ENCODE results near the gene TSPAN9.

The TSPAN9 gene

DNA sequence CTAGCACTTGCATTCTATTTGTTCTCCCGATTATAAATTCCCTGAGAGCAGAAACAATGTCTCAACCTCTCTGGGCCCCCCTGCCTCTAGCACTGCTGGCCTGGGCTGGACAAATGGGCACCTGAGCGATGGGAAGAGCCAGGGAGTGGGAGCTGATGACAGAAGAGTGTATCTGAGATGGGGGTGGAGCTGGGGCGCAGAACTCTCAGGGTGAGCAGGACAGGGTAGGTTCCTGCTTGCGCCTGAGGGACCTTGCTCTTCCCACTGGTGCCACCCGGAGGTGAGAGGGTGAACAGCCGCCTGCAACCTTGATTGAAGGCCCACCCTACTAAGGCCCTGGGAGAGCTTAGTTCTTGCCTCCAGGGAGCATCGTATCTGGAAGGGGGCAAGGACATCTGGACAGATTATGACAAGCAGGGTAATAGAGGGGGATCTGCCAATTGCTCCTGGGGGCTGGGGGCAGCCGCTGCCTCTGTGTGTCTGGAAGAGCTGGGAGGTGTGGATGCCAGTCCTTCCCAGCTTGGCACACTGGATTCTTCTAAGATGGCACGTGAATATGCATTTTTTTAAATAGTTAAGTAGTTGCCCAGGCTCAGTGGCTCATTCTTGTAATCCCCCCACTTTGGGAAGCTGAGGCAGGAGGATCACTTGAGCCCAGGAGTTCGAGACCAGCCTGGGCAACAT, 43.0 kb upstream of the TSPAN9 start:
- peaks cover 2% of the 10 kb centered on the region for H3K27me3 ChIP-seq (ENCODE audit: insufficient read depth, poor library complexity, severe bottlenecking)
- H3K27ac ChIP-seq (replicated peaks) = no peak overlapping the region
- peak; percentile 13 to 58 for DNase-seq (ENCODE audit: low read depth in 1 of 2, low spot score in 1 of 2)
- TF ChIP-seq, protein P1, sequence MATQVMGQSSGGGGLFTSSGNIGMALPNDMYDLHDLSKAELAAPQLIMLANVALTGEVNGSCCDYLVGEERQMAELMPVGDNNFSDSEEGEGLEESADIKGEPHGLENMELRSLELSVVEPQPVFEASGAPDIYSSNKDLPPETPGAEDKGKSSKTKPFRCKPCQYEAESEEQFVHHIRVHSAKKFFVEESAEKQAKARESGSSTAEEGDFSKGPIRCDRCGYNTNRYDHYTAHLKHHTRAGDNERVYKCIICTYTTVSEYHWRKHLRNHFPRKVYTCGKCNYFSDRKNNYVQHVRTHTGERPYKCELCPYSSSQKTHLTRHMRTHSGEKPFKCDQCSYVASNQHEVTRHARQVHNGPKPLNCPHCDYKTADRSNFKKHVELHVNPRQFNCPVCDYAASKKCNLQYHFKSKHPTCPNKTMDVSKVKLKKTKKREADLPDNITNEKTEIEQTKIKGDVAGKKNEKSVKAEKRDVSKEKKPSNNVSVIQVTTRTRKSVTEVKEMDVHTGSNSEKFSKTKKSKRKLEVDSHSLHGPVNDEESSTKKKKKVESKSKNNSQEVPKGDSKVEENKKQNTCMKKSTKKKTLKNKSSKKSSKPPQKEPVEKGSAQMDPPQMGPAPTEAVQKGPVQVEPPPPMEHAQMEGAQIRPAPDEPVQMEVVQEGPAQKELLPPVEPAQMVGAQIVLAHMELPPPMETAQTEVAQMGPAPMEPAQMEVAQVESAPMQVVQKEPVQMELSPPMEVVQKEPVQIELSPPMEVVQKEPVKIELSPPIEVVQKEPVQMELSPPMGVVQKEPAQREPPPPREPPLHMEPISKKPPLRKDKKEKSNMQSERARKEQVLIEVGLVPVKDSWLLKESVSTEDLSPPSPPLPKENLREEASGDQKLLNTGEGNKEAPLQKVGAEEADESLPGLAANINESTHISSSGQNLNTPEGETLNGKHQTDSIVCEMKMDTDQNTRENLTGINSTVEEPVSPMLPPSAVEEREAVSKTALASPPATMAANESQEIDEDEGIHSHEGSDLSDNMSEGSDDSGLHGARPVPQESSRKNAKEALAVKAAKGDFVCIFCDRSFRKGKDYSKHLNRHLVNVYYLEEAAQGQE (IDR thresholded peaks at IDR 0.05; ENCODE audit: insufficient replicate concordance, low read depth) = no peak
- TF ChIP-seq, protein P2, sequence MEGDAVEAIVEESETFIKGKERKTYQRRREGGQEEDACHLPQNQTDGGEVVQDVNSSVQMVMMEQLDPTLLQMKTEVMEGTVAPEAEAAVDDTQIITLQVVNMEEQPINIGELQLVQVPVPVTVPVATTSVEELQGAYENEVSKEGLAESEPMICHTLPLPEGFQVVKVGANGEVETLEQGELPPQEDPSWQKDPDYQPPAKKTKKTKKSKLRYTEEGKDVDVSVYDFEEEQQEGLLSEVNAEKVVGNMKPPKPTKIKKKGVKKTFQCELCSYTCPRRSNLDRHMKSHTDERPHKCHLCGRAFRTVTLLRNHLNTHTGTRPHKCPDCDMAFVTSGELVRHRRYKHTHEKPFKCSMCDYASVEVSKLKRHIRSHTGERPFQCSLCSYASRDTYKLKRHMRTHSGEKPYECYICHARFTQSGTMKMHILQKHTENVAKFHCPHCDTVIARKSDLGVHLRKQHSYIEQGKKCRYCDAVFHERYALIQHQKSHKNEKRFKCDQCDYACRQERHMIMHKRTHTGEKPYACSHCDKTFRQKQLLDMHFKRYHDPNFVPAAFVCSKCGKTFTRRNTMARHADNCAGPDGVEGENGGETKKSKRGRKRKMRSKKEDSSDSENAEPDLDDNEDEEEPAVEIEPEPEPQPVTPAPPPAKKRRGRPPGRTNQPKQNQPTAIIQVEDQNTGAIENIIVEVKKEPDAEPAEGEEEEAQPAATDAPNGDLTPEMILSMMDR (IDR thresholded peaks at IDR 0.05; ENCODE audit: insufficient read depth, low read length) = peak; percentile 55
- no peak overlapping the region for H3K4me3 ChIP-seq (replicated peaks; ENCODE audit: insufficient read depth, low read length)

DNA sequence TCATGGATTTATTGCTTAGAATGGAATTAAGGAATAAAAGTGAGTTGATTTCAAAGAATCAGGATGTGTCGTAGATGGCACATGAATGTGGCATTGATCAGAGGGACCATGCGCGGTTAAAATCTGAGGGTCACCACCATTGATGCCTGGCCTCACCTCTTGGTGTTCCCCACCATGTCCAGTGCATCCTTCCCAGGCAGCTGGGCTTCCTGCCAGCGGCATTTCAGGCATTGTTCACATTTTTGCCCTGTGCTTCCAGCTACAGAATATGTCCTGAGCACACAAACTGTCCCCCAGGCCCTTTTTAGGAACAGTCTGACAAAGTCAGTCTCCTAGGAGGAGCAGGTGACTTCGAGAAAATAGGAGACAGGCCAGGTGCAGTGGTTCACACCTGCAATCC, 42.0 kb upstream of the TSPAN9 start:
- DNase-seq (ENCODE audit: low read depth in 1 of 2, low spot score in 1 of 2) = no peak
- peaks cover under 1% of the 10 kb centered on the region for H3K27me3 ChIP-seq (ENCODE audit: insufficient read depth, poor library complexity, severe bottlenecking)
- no peak overlapping the region for H3K27ac ChIP-seq (replicated peaks)
- H3K4me3 ChIP-seq (replicated peaks; ENCODE audit: insufficient read depth, low read length) = no peak overlapping the region
- TF ChIP-seq, protein P1 (IDR thresholded peaks at IDR 0.05; ENCODE audit: insufficient replicate concordance, low read depth) = no peak
- TF ChIP-seq GABPA (IDR thresholded peaks at IDR 0.05; ENCODE audit: low read depth) = no peak
- no peak for TF ChIP-seq SPI1 (IDR thresholded peaks at IDR 0.05; ENCODE audit: borderline replicate concordance, low read depth)
- TF ChIP-seq, protein P2 (IDR thresholded peaks at IDR 0.05; ENCODE audit: insufficient read depth, low read length) = no peak
- no peak for TF ChIP-seq POLR2AphosphoS5 (IDR thresholded peaks at IDR 0.05; ENCODE audit: low read depth)

DNA sequence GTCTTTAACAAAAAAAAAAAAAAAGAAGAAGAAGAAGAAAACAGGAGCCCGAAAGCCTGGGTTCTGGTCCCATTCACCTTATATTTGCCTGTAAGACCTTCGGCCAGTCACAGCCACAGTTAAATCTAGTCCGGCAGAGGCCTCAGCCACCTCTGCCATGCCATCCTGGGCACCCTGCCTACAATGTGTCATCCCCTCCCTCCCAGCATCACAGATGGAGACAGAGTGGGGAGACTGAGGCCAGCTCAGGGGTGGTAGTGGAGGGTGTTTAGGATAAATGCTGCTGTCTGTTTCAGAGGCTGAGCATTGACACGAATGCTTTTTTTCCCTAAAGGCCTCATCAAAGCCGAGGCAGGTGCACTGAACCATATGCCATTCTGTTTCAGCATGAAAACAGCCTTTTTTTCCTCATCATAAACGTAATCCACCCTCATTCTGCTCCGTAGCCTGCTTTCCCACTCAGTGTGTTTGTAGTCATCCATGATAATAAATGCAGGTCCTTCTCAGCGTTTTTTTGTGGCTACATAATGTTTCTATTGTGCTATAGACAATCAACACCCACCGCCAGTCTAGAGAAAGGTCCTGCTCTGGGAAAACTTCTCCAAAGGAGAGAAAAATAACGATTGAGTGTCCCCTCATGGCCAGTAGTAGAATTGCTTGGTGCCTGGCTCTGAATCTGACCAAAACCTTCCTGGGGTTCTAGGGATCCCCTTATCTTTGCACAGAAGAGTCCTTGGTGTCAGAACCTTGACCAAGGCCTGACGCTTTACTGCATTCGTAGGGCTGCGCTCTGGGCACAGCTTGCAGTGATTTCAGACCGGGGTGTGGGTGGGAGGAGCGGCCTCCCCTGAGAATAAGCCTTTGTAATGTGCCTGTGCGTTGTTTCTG, 41.1 kb upstream of the TSPAN9 start:
- Histone ChIP-seq H3K27ac (replicated peaks) (no peak overlapping the region), H3K4me3 (replicated peaks; ENCODE audit: insufficient read depth, low read length) (no peak overlapping the region), H3K27me3 (ENCODE audit: insufficient read depth, poor library complexity, severe bottlenecking) (no peaks in the 10 kb centered on the region)
- TF ChIP-seq, protein P2 (IDR thresholded peaks at IDR 0.05; ENCODE audit: insufficient read depth, low read length) = peak; percentile 13
- TF ChIP-seq, protein P1 (IDR thresholded peaks at IDR 0.05; ENCODE audit: insufficient replicate concordance, low read depth) = no peak
- no peak for DNase-seq (ENCODE audit: low read depth in 1 of 2, low spot score in 1 of 2)
